Suprapubic skin (tissue), 4 donors: Measurements from ENCODE around the gene PRDX1. TPM values are rescaled to one million over a fixed set of nuclear protein-coding genes. Genes with fewer than 3 reads are reported as not detected.

Source experiments
- DNase-seq, 2 donors: peaks; one replicate each; pipeline ENCODE4 v3.0.0-alpha.2; 2019; ENCODE audit warnings: low spot score in 2 of 2
- H3K27ac ChIP-seq: fragments of 200-600 bp; sonication (generic); one replicate; pipeline ENCODE4 v1.5.1; 2019
- H3K27me3 ChIP-seq: fragments of 200-600 bp; sonication (generic); one replicate; pipeline ENCODE4 v1.5.1; 2019
- H3K36me3 ChIP-seq: fragments of 200-600 bp; sonication (generic); one replicate; pipeline ENCODE4 v1.5.1; 2019
- H3K4me1 ChIP-seq: fragments of 200-600 bp; sonication (generic); one replicate; pipeline ENCODE4 v1.5.1; 2019
- H3K4me3 ChIP-seq: fragments of 200-600 bp; sonication (generic); one replicate; pipeline ENCODE4 v1.5.1; 2019; ENCODE audit warnings: mild to moderate bottlenecking
- H3K9me3 ChIP-seq: fragments of 200-600 bp; sonication (generic); one replicate; pipeline ENCODE4 v1.5.1; 2019
- EP300 ChIP-seq: sonication (generic); formaldehyde crosslinking; IDR thresholded peaks from one replicate; pipeline ENCODE4 v1.6.1; 2017; ENCODE audit warnings: antibody characterized with exemption
- POLR2A ChIP-seq, 2 donors: fragments of 450-650 bp; IDR thresholded peaks; one replicate each; pipeline ENCODE4 v1.6.1; 2017; ENCODE audit warnings: antibody characterized with exemption in 2 of 2, mild to moderate bottlenecking in 2 of 2, moderate library complexity in 2 of 2
- POLR2AphosphoS5 ChIP-seq, 3 donors: sonication (generic); formaldehyde crosslinking; IDR thresholded peaks; one replicate each; pipeline ENCODE4 v1.6.1; 2017; ENCODE audit warnings: antibody characterized with exemption in 3 of 3
- WGBS: methylation state at CpG from one replicate; pipeline ENCODE4 v1.1.5; 2018; 5-methylcytosine and 5-hydroxymethylcytosine counted together
- total RNA-seq, 4 donors: library from RNA; depleted of rRNA; stranded (reverse); fragments of >200 nt; gene quantifications; one replicate each; pipeline ENCODE4 v1.1.0, GENCODE V29; 2016
- TF ChIP-seq, protein P1 (sequence below), 2 donors: fragments of 200-600 bp in 1 of 2; fragments of 450-650 bp in 1 of 2; sonication (generic) in 1 of 2; IDR thresholded peaks; one replicate each; pipeline ENCODE4 v1.5.1; 2016 to 2019; ENCODE audit warnings: antibody characterized with exemption in 2 of 2, mild to moderate bottlenecking in 1 of 2, moderate library complexity in 1 of 2

Gene PRDX1
- total RNA-seq, 4 donors from 2014 or later: 134 to 365 (median 296) TPM

DNA sequence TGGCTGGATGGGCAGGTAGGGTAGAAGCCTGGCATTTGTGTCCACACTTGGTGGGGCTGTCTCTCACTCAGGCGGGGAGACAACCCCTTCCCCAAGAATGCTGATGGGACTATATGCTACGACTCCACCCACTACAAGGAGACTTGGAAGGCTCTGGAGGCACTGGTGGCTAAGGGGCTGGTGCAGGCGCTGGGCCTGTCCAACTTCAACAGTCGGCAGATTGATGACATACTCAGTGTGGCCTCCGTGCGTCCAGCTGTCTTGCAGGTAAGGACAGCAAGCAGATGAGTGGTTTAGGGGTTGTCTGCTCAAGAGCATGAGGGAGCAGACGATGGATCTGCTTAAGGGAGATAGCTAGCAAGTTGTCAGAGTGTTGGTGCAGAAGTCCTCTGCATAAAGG lies 46.2 kb upstream of the PRDX1 start:
- Histone ChIP-seq H3K27ac (no peak overlapping the region), H3K27me3 (no peaks in the 10 kb centered on the region), H3K4me3 (no peak overlapping the region), H3K9me3 (no peaks in the 10 kb centered on the region), H3K36me3 (peaks cover 45% of the 10 kb centered on the region), H3K4me1 (peaks cover 30% of the 10 kb centered on the region)
- WGBS: 76% methylated on average over 7 of the region's 7 CpGs
- TF ChIP-seq EP300: no peak
- TF ChIP-seq, protein P1, sequence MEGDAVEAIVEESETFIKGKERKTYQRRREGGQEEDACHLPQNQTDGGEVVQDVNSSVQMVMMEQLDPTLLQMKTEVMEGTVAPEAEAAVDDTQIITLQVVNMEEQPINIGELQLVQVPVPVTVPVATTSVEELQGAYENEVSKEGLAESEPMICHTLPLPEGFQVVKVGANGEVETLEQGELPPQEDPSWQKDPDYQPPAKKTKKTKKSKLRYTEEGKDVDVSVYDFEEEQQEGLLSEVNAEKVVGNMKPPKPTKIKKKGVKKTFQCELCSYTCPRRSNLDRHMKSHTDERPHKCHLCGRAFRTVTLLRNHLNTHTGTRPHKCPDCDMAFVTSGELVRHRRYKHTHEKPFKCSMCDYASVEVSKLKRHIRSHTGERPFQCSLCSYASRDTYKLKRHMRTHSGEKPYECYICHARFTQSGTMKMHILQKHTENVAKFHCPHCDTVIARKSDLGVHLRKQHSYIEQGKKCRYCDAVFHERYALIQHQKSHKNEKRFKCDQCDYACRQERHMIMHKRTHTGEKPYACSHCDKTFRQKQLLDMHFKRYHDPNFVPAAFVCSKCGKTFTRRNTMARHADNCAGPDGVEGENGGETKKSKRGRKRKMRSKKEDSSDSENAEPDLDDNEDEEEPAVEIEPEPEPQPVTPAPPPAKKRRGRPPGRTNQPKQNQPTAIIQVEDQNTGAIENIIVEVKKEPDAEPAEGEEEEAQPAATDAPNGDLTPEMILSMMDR (IDR thresholded peaks at IDR 0.05): no peak
- TF ChIP-seq POLR2AphosphoS5 (IDR thresholded peaks at IDR 0.05): no peak
- no peak for TF ChIP-seq POLR2A (IDR thresholded peaks at IDR 0.05)
- DNase-seq: no peak

- 19% methylated on average over 4 of the region's 5 CpGs for WGBS
- H3K4me1 ChIP-seq: peaks cover 30% of the 10 kb centered on the region
- H3K27me3 ChIP-seq: no peaks in the 10 kb centered on the region
- H3K36me3 ChIP-seq: peaks cover 54% of the 10 kb centered on the region
- DNase-seq: peak; percentile 76 to 82
- TF ChIP-seq, protein P1 (IDR thresholded peaks at IDR 0.05): no peak
- no peak overlapping the region for H3K4me3 ChIP-seq
- H3K27ac ChIP-seq: peak overlapping the region; percentile 37
- no peaks in the 10 kb centered on the region for H3K9me3 ChIP-seq
These were observed 45.0 kb upstream of the PRDX1 start for GRCh38 chr1:45566722-45567121.

DNA sequence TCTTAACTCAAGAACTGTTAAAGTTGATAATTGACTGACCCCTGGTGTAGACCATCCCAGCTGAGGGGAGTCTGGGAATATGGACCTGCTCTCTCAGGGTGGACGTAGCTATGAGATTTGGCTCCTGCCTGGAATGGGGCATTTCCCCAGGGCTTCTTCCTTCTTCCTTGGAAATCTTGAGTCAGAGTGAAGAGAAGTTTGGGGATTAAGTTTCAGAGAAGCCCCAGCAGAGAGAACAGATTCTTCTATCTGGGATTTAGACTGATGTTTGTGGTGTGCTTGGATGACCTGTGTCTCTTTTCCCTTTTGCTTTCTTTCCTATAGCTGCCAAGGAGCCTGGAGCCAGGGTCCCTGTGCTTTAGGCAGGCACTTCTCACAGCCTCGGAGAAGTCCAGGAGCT lies 42.2 kb upstream of the PRDX1 start:
- Histone ChIP-seq H3K36me3 (peaks cover 49% of the 10 kb centered on the region), H3K9me3 (no peaks in the 10 kb centered on the region), H3K27me3 (no peaks in the 10 kb centered on the region)

DNA sequence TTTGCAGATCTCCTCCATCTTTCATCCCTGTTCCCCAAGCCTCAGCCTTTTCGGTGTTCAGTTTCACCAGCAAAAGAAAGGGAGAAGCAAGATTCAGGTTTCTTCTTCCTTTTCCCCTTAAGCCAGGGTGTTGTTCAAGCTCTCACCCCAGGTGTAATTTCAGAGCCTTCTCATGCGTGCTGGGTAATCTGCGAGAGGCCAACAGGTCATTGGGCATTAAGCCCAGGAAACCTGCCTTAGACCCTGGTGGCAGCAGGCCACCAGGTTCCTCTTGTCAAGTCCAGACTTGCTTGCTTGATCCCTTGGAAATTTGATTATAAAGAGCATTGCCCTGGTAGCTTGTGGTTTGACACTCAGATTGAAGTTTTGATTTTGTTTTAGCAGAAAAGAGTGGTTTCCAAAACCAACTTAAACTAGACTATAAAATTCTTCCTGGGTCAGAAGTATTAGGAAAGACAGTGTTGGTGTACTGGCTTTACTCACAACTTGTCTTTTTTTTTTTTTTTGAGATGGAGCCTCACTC lies 35.8 kb upstream of the PRDX1 start:
- Histone ChIP-seq H3K4me1 (peaks cover 11% of the 10 kb centered on the region), H3K4me3 (no peak overlapping the region), H3K27me3 (no peaks in the 10 kb centered on the region), H3K9me3 (no peaks in the 10 kb centered on the region), H3K27ac (no peak overlapping the region), H3K36me3 (peaks cover 20% of the 10 kb centered on the region)
- WGBS: 41% methylated on average over 3 of the region's 3 CpGs
- TF ChIP-seq, protein P1 (IDR thresholded peaks at IDR 0.05): no peak
- TF ChIP-seq EP300 (no peak), POLR2A (IDR thresholded peaks at IDR 0.05) (no peak), POLR2AphosphoS5 (IDR thresholded peaks at IDR 0.05) (no peak)
- DNase-seq: no peak

More for the DNA sequence above, 42.2 kb upstream of the PRDX1 start:
- TF ChIP-seq POLR2AphosphoS5 (IDR thresholded peaks at IDR 0.05): no peak
- Histone ChIP-seq H3K4me1 (peaks cover 22% of the 10 kb centered on the region), H3K27ac (no peak overlapping the region), H3K4me3 (no peak overlapping the region)
- WGBS: 85% methylated on average over 2 of the region's 2 CpGs
- no peak for DNase-seq

DNA sequence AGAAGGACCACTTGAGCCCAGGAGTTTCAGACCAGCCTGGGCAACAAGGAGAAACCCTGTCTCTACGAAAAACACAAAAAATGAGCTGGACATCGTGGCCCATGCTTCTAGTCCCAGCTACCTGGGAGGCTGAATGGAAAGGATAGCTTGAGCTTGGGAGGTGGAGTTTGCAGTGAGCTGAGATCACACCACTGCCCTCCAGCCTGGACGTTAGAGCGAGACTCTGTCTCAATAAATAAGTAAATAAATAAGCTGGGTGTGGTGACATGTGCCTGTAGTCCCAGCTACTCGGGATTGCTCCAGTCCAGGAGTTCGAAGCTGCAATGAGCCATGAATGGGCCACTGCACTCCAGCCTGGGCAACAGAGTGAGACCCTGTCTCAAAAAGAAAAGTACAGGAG lies 32.5 kb upstream of the PRDX1 start:
- WGBS: 69% methylated on average over 6 of the region's 6 CpGs
- H3K9me3 ChIP-seq: no peaks in the 10 kb centered on the region
- no peak overlapping the region for H3K27ac ChIP-seq
- peaks cover 33% of the 10 kb centered on the region for H3K4me1 ChIP-seq
- no peak overlapping the region for H3K4me3 ChIP-seq
- TF ChIP-seq EP300: no peak
- no peak for TF ChIP-seq POLR2AphosphoS5 (IDR thresholded peaks at IDR 0.05)
- TF ChIP-seq, protein P1 (IDR thresholded peaks at IDR 0.05): no peak
- TF ChIP-seq POLR2A (IDR thresholded peaks at IDR 0.05): no peak
- no peak for DNase-seq
- no peaks in the 10 kb centered on the region for H3K27me3 ChIP-seq
- H3K36me3 ChIP-seq: peaks cover 5% of the 10 kb centered on the region

GRCh38 chr1:45552331-45552730 lies 30.6 kb upstream of the PRDX1 start:
- 45% methylated on average over 1 of the region's 1 CpG for WGBS
- no peak for DNase-seq
- Histone ChIP-seq H3K4me3 (no peak overlapping the region), H3K36me3 (peaks cover 5% of the 10 kb centered on the region), H3K27me3 (no peaks in the 10 kb centered on the region), H3K9me3 (no peaks in the 10 kb centered on the region), H3K27ac (no peak overlapping the region), H3K4me1 (peaks cover 30% of the 10 kb centered on the region)
- TF ChIP-seq POLR2A (IDR thresholded peaks at IDR 0.05): no peak
- no peak for TF ChIP-seq POLR2AphosphoS5 (IDR thresholded peaks at IDR 0.05)
- TF ChIP-seq, protein P1 (IDR thresholded peaks at IDR 0.05): no peak
- no peak for TF ChIP-seq EP300
